Measurements from ENCODE around the gene CDHR1.

The CDHR1 gene

GRCh38 chr10:84201244-84201606 is 6.9 kb downstream of the CDHR1 start:
- DNase-seq, result no peak

- no peak for DNase-seq
Measured at GRCh38 chr10:84201682-84202081, 7.3 kb downstream of the CDHR1 start.

GRCh38 chr10:84202349-84202748 is 8.0 kb downstream of the CDHR1 start:
- DNase-seq, result no peak

GRCh38 chr10:84204122-84204521 is 9.8 kb downstream of the CDHR1 start:
- DNase-seq, result no peak

- DNase-seq, result no peak
Measured at GRCh38 chr10:84204610-84205009, 10.3 kb downstream of the CDHR1 start.

GRCh38 chr10:84205049-84205852 is 10.9 kb downstream of the CDHR1 start:
- peak in 1 of 2 experiments; percentile 33 for DNase-seq

- no peak for DNase-seq
Measured at GRCh38 chr10:84205853-84206525, 11.7 kb downstream of the CDHR1 start.

- no peak for DNase-seq
Measured at GRCh38 chr10:84208023-84208422, 13.7 kb downstream of the CDHR1 start.

- no peak for DNase-seq
Measured at GRCh38 chr10:84211566-84211965, 17.2 kb downstream of the CDHR1 start.

- no peak for DNase-seq
Measured at GRCh38 chr10:84212014-84212413, 17.7 kb downstream of the CDHR1 start.

GRCh38 chr10:84213076-84213475 is 18.7 kb downstream of the CDHR1 start:
- no peak for DNase-seq

GRCh38 chr10:84214046-84214572 is 19.8 kb downstream of the CDHR1 start:
- DNase-seq, result no peak

- no peak for DNase-seq
Measured at GRCh38 chr10:84214612-84215235, 20.4 kb downstream of the CDHR1 start.

GRCh38 chr10:84216834-84217233 is 22.5 kb downstream of the CDHR1 start:
- DNase-seq, result no peak

- DNase-seq, result no peak
Measured at GRCh38 chr10:84217746-84218145, 23.4 kb downstream of the CDHR1 start.

- no peak for DNase-seq
Measured at GRCh38 chr10:84221916-84222315, 27.6 kb downstream of the CDHR1 start.

GRCh38 chr10:84224411-84225028 is 30.2 kb downstream of the CDHR1 start:
- no peak for DNase-seq

GRCh38 chr10:84225427-84226173 is 31.3 kb downstream of the CDHR1 start, which contains the start of gene LRIT2:
LRIT2 (minus strand) TSS chr10:84225544; CDS start chr10:84225520, 24 bp downstream.
- DNase-seq, result no peak

- DNase-seq, result no peak
Measured at GRCh38 chr10:84226616-84227015, 32.3 kb downstream of the CDHR1 start.

GRCh38 chr10:84227810-84228209 is 33.5 kb downstream of the CDHR1 start:
- DNase-seq, result no peak

GRCh38 chr10:84230359-84230758 is 36.0 kb downstream of the CDHR1 start:
- DNase-seq, result no peak

- DNase-seq, result no peak
Measured at GRCh38 chr10:84232376-84232775, 38.0 kb downstream of the CDHR1 start.

Measured in SW 1271 (cell line).